K562 (cell line): ENCODE data around the gene CLASP2. TPM values are rescaled to one million over a fixed set of nuclear protein-coding genes. Genes with fewer than 3 reads are reported as not detected.

Source experiments
- ATAC-seq: fragments of 200-7000 bp; cut with Tn5 transposase; 3 replicates; pipeline ENCODE4 v1.9.1; 2020; ENCODE audit warnings: moderate library complexity
- BruUV-seq: library from RNA; stranded (reverse); fragments of 400-500 nt; replicated peaks from 2 replicates; lab custom pipeline; 2021; lab: Mats Ljungman, UMichigan
- CTCF ChIA-PET: fragments of 300-600 bp; formaldehyde crosslinking; extraction: SDS; loops from one replicate; lab custom pipeline; 2021; ENCODE audit warnings: low intra/inter-chr PET ratio; lab: Yijun Ruan, JAX
- POLR2A ChIA-PET: fragments of 300-600, 350-650 bp; sonication (Branson Sonifier 250); formaldehyde crosslinking; extraction: SDS; loops from one replicate; lab custom pipeline; 2021; ENCODE audit warnings: antibody characterized with exemption, inconsistent platforms; lab: Yijun Ruan, JAX
- DNase-seq, 4 experiments: peaks; one replicate each; pipeline versions ENCODE4 v3.0.0 to v3.0.0-alpha.2; 2011 to 2018; ENCODE audit warnings: low spot score in 3 of 4, mixed read lengths in 3 of 4; ENCODE audit errors: extremely low read depth in 1 of 4
- FAIRE-seq: peaks from 2 replicates; lab custom pipeline; 2011; peaks lifted over from hg19 to GRCh38; lab: Jason Lieb, UNC
- H2AFZ ChIP-seq: 2 replicates; pipeline ENCODE4 v1.6.0; 2011; ENCODE audit warnings: low read depth, low read length, control low read depth, inconsistent platforms
- H3K27ac ChIP-seq: fragments of 200-600 bp; 3 replicates; pipeline ENCODE4 v1.8.0; 2011; ENCODE audit warnings: low read depth, mild to moderate bottlenecking, control low read depth, inconsistent platforms, low read length, moderate library complexity, mixed read lengths; ENCODE audit errors: extremely low read depth
- H3K27me3 ChIP-seq, 2 experiments: fragments of 300-600 bp in 1 of 2; 2 replicates in 1 of 2; 3 replicates in 1 of 2; pipeline versions ENCODE4 v1.6.0 to v1.8.0; 2011; ENCODE audit warnings: inconsistent platforms in 2 of 2, low read length in 2 of 2, mild to moderate bottlenecking in 1 of 2, mixed read lengths in 1 of 2, moderate library complexity in 1 of 2; ENCODE audit not compliant: control insufficient read depth in 2 of 2, insufficient read depth in 2 of 2
- H3K36me3 ChIP-seq: fragments of 300-600 bp; 3 replicates; pipeline ENCODE4 v1.8.0; 2011; ENCODE audit warnings: mild to moderate bottlenecking, low read length, inconsistent platforms; ENCODE audit not compliant: control insufficient read depth, insufficient read depth
- H3K4me1 ChIP-seq, 2 experiments: fragments of 200-600 bp in 1 of 2; replicated peaks in 1 of 2; 2 replicates in 1 of 2; 3 replicates in 1 of 2; pipeline versions ENCODE4 v1.5.1 to v1.8.0; 2011; ENCODE audit warnings: inconsistent platforms in 2 of 2, low read length in 2 of 2, mild to moderate bottlenecking in 1 of 2, mixed read lengths in 1 of 2, moderate library complexity in 1 of 2; ENCODE audit not compliant: control insufficient read depth in 2 of 2, insufficient read depth in 2 of 2
- H3K4me2 ChIP-seq: 2 replicates; pipeline ENCODE4 v1.6.1; 2011; ENCODE audit warnings: low read length, control low read depth, inconsistent platforms, mixed read lengths; ENCODE audit not compliant: insufficient read depth
- H3K4me3 ChIP-seq: fragments of 200-600 bp; sonication (generic), shearing (Covaris generic); 2 replicates; pipeline ENCODE4 v1.5.1; 2016; ENCODE audit warnings: control low read depth, inconsistent platforms
- H3K79me2 ChIP-seq: fragments of 200-600 bp; 3 replicates; pipeline ENCODE4 v1.8.0; 2011; ENCODE audit warnings: low read length, inconsistent platforms; ENCODE audit not compliant: control insufficient read depth, insufficient read depth
- H3K9ac ChIP-seq, 2 experiments: 2 replicates each; pipeline versions ENCODE4 v1.6.0 to v1.6.1; 2011; ENCODE audit warnings: low read depth in 2 of 2, low read length in 2 of 2, control low read depth in 1 of 2, inconsistent platforms in 1 of 2, mild to moderate bottlenecking in 1 of 2, mixed read lengths in 1 of 2; ENCODE audit not compliant: insufficient read depth in 1 of 2
- H3K9me1 ChIP-seq: one replicate; pipeline ENCODE4 v1.6.0; 2011; ENCODE audit warnings: inconsistent platforms, mild to moderate bottlenecking, low read length, moderate library complexity; ENCODE audit not compliant: control insufficient read depth, insufficient read depth
- H3K9me3 ChIP-seq: replicated peaks from 2 replicates; pipeline ENCODE4 v1.5.1; 2011; ENCODE audit warnings: low read depth, low read length, inconsistent platforms; ENCODE audit not compliant: control insufficient read depth, insufficient read depth
- H4K20me1 ChIP-seq: replicated peaks from 2 replicates; pipeline ENCODE4 v1.6.1; 2011; ENCODE audit warnings: low read length, inconsistent platforms, mixed read lengths; ENCODE audit not compliant: control insufficient read depth, insufficient read depth
- ARID1B ChIP-seq: fragments of 450-650 bp; IDR thresholded peaks from 2 replicates; pipeline ENCODE4 v1.6.1; 2016; ENCODE audit warnings: antibody characterized with exemption, mild to moderate bottlenecking, inconsistent platforms
- BDP1 ChIP-seq: IDR thresholded peaks from 3 replicates; pipeline ENCODE4 v1.6.1; 2011; ENCODE audit not compliant: insufficient read length, insufficient read depth
- CBFA2T3 ChIP-seq: fragments of 450-650 bp; IDR thresholded peaks from 2 replicates; pipeline ENCODE4 v1.6.1; 2017
- CEBPB ChIP-seq: fragments of 450-650 bp; IDR thresholded peaks from 2 replicates; pipeline ENCODE4 v1.6.1; 2016; ENCODE audit warnings: missing genetic modification characterization, missing compliant biosample characterization
- CEBPG ChIP-seq, 3 experiments: fragments of 200-800 bp in 1 of 3; sonication (Bioruptor generic) in 1 of 3; sonication (generic) in 1 of 3; formaldehyde crosslinking in 1 of 3; IDR thresholded peaks in 2 of 3; conservative IDR thresholded peaks in 1 of 3; 2 replicates each; pipeline versions ENCODE4 v1.6.1 to v1.8.0; 2016 to 2022; ENCODE audit warnings: missing compliant biosample characterization in 2 of 3, missing genetic modification characterization in 2 of 3, mild to moderate bottlenecking in 1 of 3, missing genetic modification reagents in 1 of 3
- HMG20B ChIP-seq: fragments of 250-450 bp; sonication (Bioruptor Pico); IDR thresholded peaks from 2 replicates; pipeline ENCODE4 v1.5.0; 2021; ENCODE audit warnings: mild to moderate bottlenecking
- IRF2 ChIP-seq: sonication (generic); formaldehyde crosslinking; IDR thresholded peaks from 2 replicates; pipeline ENCODE4 v1.8.1; 2022; ENCODE audit warnings: mild to moderate bottlenecking, missing genetic modification reagents
- MAFF ChIP-seq: IDR thresholded peaks from 2 replicates; pipeline ENCODE4 v1.6.1; 2012; ENCODE audit warnings: low read length, improper control_type of control experiment
- NCOR1 ChIP-seq: fragments of 450-650 bp; IDR thresholded peaks from 2 replicates; pipeline ENCODE4 v1.6.1; 2016; ENCODE audit warnings: mild to moderate bottlenecking, moderate library complexity
- NFXL1 ChIP-seq: fragments of 450-650 bp; formaldehyde crosslinking; IDR thresholded peaks from 2 replicates; pipeline ENCODE4 v1.4.0; 2021; ENCODE audit warnings: mild to moderate bottlenecking
- RBFOX2 ChIP-seq: fragments of 200-400 bp; formaldehyde crosslinking; IDR thresholded peaks from 2 replicates; pipeline ENCODE4 v1.6.1; 2017; ENCODE audit warnings: low read depth, mild to moderate bottlenecking, low read length, moderate library complexity
- RNF219 ChIP-seq: fragments of 250-450 bp; sonication (Bioruptor Pico); IDR thresholded peaks from 2 replicates; pipeline ENCODE4 v1.5.0; 2022; ENCODE audit warnings: mild to moderate bottlenecking
- TAL1 ChIP-seq: fragments of 450-650 bp; IDR thresholded peaks from 2 replicates; pipeline ENCODE4 v1.6.1; 2016; ENCODE audit warnings: mild to moderate bottlenecking
- TCF7 ChIP-seq: sonication (generic); IDR thresholded peaks from 2 replicates; pipeline ENCODE4 v1.6.1; 2016; ENCODE audit warnings: antibody characterized with exemption, borderline replicate concordance
- TEAD4 ChIP-seq, 2 experiments: sonication (generic) in 1 of 2; formaldehyde crosslinking in 1 of 2; IDR thresholded peaks; 2 replicates each; pipeline versions ENCODE4 v1.6.1 to v1.8.0; 2012 to 2022; ENCODE audit warnings: borderline replicate concordance in 1 of 2, inconsistent platforms in 1 of 2, low read length in 1 of 2, mild to moderate bottlenecking in 1 of 2, missing genetic modification reagents in 1 of 2
- TRIM28 ChIP-seq: fragments of 450-650 bp; IDR thresholded peaks from 2 replicates; pipeline ENCODE4 v1.6.1; 2017
- UBTF ChIP-seq, 2 experiments: IDR thresholded peaks; 2 replicates each; pipeline ENCODE4 v1.6.1; 2012; ENCODE audit warnings: improper control_type of control experiment in 2 of 2, low read depth in 2 of 2, low read length in 2 of 2, borderline replicate concordance in 1 of 2
- ZNF12 ChIP-seq: sonication (generic); formaldehyde crosslinking; IDR thresholded peaks from 2 replicates; pipeline ENCODE4 v1.4.0; 2020; ENCODE audit warnings: mild to moderate bottlenecking, missing genetic modification reagents
- ZNF668 ChIP-seq: fragments of 250-450 bp; sonication (Bioruptor Pico); IDR thresholded peaks from 2 replicates; pipeline ENCODE4 v1.8.0; 2022; ENCODE audit warnings: mild to moderate bottlenecking, inconsistent platforms
- ZNF79 ChIP-seq: fragments of 250-450 bp; sonication (Bioruptor Pico); IDR thresholded peaks from 2 replicates; pipeline ENCODE4 v1.4.0; 2020; ENCODE audit warnings: low read depth, mild to moderate bottlenecking, moderate library complexity
- WGBS: fragments of 100-300 bp; shearing (Covaris generic); methylation state at CpG from one replicate; pipeline ENCODE4 v1.1.6; 2016; ENCODE audit warnings: low coverage, mixed read lengths; ENCODE audit not compliant: insufficient coverage; ENCODE audit errors: missing lambda C conversion rate; 5-methylcytosine and 5-hydroxymethylcytosine counted together
- in situ Hi-C: fragments of 300-500 bp; cut with MboI; formaldehyde crosslinking; loops from 4 replicates; pipeline ENCODE4 v1.15.0; 2018; ENCODE audit warnings: inconsistent platforms, mixed read lengths
- intact Hi-C: fragments of 100-400 bp; cut with micrococcal nuclease; formaldehyde crosslinking; loops from 2 replicates; pipeline ENCODE4 v1.14.2; 2022
- polyA plus RNA-seq, 8 experiments: library from polyadenylated mRNA; depleted of rRNA in 4 of 8; stranded (reverse) in 5 of 8; unstranded in 3 of 8; fragments of >200 nt; fragmentation: Nextera tagmentation in 2 of 8; fragmentation: Illumina TruSeq in 1 of 8; extraction: Ambion mirVana in 2 of 8; extraction: Trizol in 1 of 8; gene quantifications; 2 replicates each; pipeline versions ENCODE4 v1.2.1 to v1.2.3, GENCODE V29; 2011 to 2014; ENCODE audit warnings: inconsistent platforms in 1 of 8, missing spikeins in 1 of 8
- total RNA-seq, 7 experiments: library from RNA; depleted of rRNA in 6 of 7; stranded (reverse); fragments of >200 nt in 6 of 7; fragmentation: Illumina TruSeq in 2 of 7; extraction: Trizol in 2 of 7; gene quantifications; 2 replicates each; pipeline versions ENCODE4 v1.2.1 to v1.2.3, GENCODE V29; 2011 to 2021; ENCODE audit warnings: low replicate concordance in 1 of 7

The CLASP2 gene
- total and polyA plus RNA-seq, 9 of the 15 experiments (the other 6 are each of a cell fraction or from before 2014, with no cell fraction given), result 13.5 to 107 (median 71.8) TPM

- ChIA-PET CTCF (no interaction called here), POLR2A (no interaction called here)
- ATAC-seq (no peak), DNase-seq (no peak), FAIRE-seq (no peak)
- no peaks in the 10 kb centered on the region for H3K9me3 ChIP-seq
- no peaks in the 10 kb centered on the region for H3K79me2 ChIP-seq
- H3K9ac ChIP-seq, result no peak overlapping the region
- no peaks in the 10 kb centered on the region for H4K20me1 ChIP-seq
- no peak overlapping the region for H3K4me2 ChIP-seq
- H3K4me1 ChIP-seq, result peaks cover 4 to 7% of the 10 kb centered on the region in 2 experiments; a peak in 4 of 5 replicates
- no peak overlapping the region for H2AFZ ChIP-seq
- H3K36me3 ChIP-seq, result no peaks in the 10 kb centered on the region
- no TSS peak for BruUV-seq
- in situ Hi-C loops, result no loop called here
- H3K4me3 ChIP-seq, result no peak overlapping the region
- no peak overlapping the region for H3K27ac ChIP-seq
- no peaks in the 10 kb centered on the region for H3K27me3 ChIP-seq
- intact Hi-C loops, result no loop called here
- H3K9me1 ChIP-seq, result no peaks in the 10 kb centered on the region
- WGBS, result 51% methylated on average over 4 of the region's 4 CpGs
- TF ChIP-seq TRIM28 (no peak), RNF219 (CRISPR knock-in tag) (no peak), HMG20B (CRISPR knock-in tag) (no peak), ZNF79 (CRISPR knock-in tag) (no peak), ZNF668 (no peak), IRF2 (no peak), MAFF (no peak), RBFOX2 (no peak), ARID1B (peak; percentile 59; the same call in 1 of the 2 replicates), NFXL1 (CRISPR knock-in tag) (no peak), ZNF12 (no peak), BDP1 (no peak), TAL1 (peak; percentile 46; the same call in 1 of the 2 replicates), CEBPG (CRISPR knock-in tag; IDR thresholded peaks at IDR 0.05) (no peak), CEBPG (tag; conservative IDR thresholded peaks at IDR 0.05 in 1 of 2, IDR thresholded peaks at IDR 0.05 in 1 of 2) (peak; percentile 40 to 70; a peak in 3 of 4 replicates), CEBPB (tag) (peak; percentile 87), NCOR1 (0 out of 2 replicates have a peak, but pooled peaks have one; percentile 29), TEAD4 (IDR thresholded peaks at IDR 0.05; ENCODE audit: low read length) (peak; percentile 68), TEAD4 (CRISPR knock-in tag; IDR thresholded peaks at IDR 0.05; ENCODE audit: borderline replicate concordance) (no peak), UBTF (IDR thresholded peaks at IDR 0.05; ENCODE audit: borderline replicate concordance in 1 of 2, low read depth in 2 of 2, low read length in 2 of 2) (no peak), TCF7 (no peak), CBFA2T3 (peak; percentile 71)
Measured at GRCh38 chr3:33491721-33492120, 226.3 kb downstream of the CLASP2 start.
